Osteoblast (primary cell): ENCODE results near the gene CHST11. TPM values are rescaled to one million over a fixed set of nuclear protein-coding genes. Genes with fewer than 3 reads are reported as not detected.

Experiments used
- DNase-seq: peaks from one replicate; pipeline ENCODE4 v3.0.0; 2011; ENCODE audit warnings: low spot score, mixed read lengths; ENCODE audit not compliant: insufficient read length; ENCODE audit errors: missing footprints
- H2AFZ ChIP-seq: 2 replicates; pipeline ENCODE4 v1.6.0; 2011; ENCODE audit warnings: mild to moderate bottlenecking, low read length
- H3K27ac ChIP-seq: 2 replicates; pipeline ENCODE4 v1.5.1; 2011; ENCODE audit warnings: mild to moderate bottlenecking, low read depth, low read length, moderate library complexity
- H3K27me3 ChIP-seq: 2 replicates; pipeline ENCODE4 v1.6.0; 2012; ENCODE audit warnings: mild to moderate bottlenecking, control low read depth, inconsistent platforms, low read length, moderate library complexity; ENCODE audit not compliant: insufficient read depth
- H3K36me3 ChIP-seq: 2 replicates; pipeline ENCODE4 v1.5.1; 2011; ENCODE audit warnings: mild to moderate bottlenecking, low read length, control low read depth, moderate library complexity; ENCODE audit not compliant: insufficient read depth
- H3K4me1 ChIP-seq: 2 replicates; pipeline ENCODE4 v1.5.1; 2011; ENCODE audit warnings: mild to moderate bottlenecking, low read length, control low read depth, moderate library complexity; ENCODE audit not compliant: insufficient read depth
- H3K4me2 ChIP-seq: 2 replicates; pipeline ENCODE4 v1.6.0; 2011; ENCODE audit warnings: mild to moderate bottlenecking, low read length; ENCODE audit not compliant: insufficient read depth
- H3K4me3 ChIP-seq: fragments of 200-600 bp; sonication (generic); 3 replicates; pipeline ENCODE4 v1.5.1; 2012; ENCODE audit warnings: mild to moderate bottlenecking, low read length, inconsistent platforms; ENCODE audit not compliant: insufficient read depth
- H3K79me2 ChIP-seq: 2 replicates; pipeline ENCODE4 v1.6.0; 2012; ENCODE audit warnings: mild to moderate bottlenecking, low read length, control low read depth, inconsistent platforms; ENCODE audit not compliant: insufficient read depth
- H3K9me3 ChIP-seq: 2 replicates; pipeline ENCODE4 v1.5.1; 2011; ENCODE audit warnings: low read depth, low read length, control low read depth
- H4K20me1 ChIP-seq: 2 replicates; pipeline ENCODE4 v1.6.0; 2012; ENCODE audit warnings: mild to moderate bottlenecking, low read length, control low read depth; ENCODE audit not compliant: insufficient read depth
- CTCF ChIP-seq: IDR thresholded peaks from 2 replicates; pipeline ENCODE4 v1.5.1; 2011; ENCODE audit warnings: mild to moderate bottlenecking, low read depth, low read length, moderate library complexity; ENCODE audit errors: extremely low read depth
- total RNA-seq: library from RNA; depleted of rRNA; stranded (reverse); fragments of >200 nt; gene quantifications from 2 replicates; pipeline ENCODE4 v1.2.3, GENCODE V29; 2012

Gene CHST11
- total RNA-seq, 1 donor, result 24.6 TPM

- Histone ChIP-seq H3K4me1 (peaks cover 10% of the 10 kb centered on the region), H3K4me2 (no peak overlapping the region), H2AFZ (no peak overlapping the region), H4K20me1 (peaks cover 2% of the 10 kb centered on the region), H3K4me3 (no peak overlapping the region), H3K79me2 (no peaks in the 10 kb centered on the region), H3K36me3 (no peaks in the 10 kb centered on the region), H3K9me3 (no peaks in the 10 kb centered on the region), H3K27me3 (no peaks in the 10 kb centered on the region), H3K27ac (no peak overlapping the region)
- TF ChIP-seq CTCF, result no peak
- no peak for DNase-seq
Measured at GRCh38 chr12:104738331-104738730, 281.6 kb downstream of the CHST11 start.

- Histone ChIP-seq H3K36me3 (no peaks in the 10 kb centered on the region), H2AFZ (no peak overlapping the region), H3K4me2 (no peak overlapping the region), H3K4me1 (peaks cover 10% of the 10 kb centered on the region), H3K27me3 (no peaks in the 10 kb centered on the region), H3K4me3 (no peak overlapping the region), H3K27ac (no peak overlapping the region), H3K9me3 (no peaks in the 10 kb centered on the region), H4K20me1 (peaks cover 2% of the 10 kb centered on the region), H3K79me2 (no peaks in the 10 kb centered on the region)
- DNase-seq, result no peak
- TF ChIP-seq CTCF, result no peak
Measured at GRCh38 chr12:104738776-104739642, 282.3 kb downstream of the CHST11 start.

- H3K27me3 ChIP-seq, result no peaks in the 10 kb centered on the region
- no peak overlapping the region for H3K27ac ChIP-seq
- H3K4me1 ChIP-seq, result peaks cover 10% of the 10 kb centered on the region
- H3K4me2 ChIP-seq, result no peak overlapping the region
- no peak for TF ChIP-seq CTCF
- H4K20me1 ChIP-seq, result peaks cover 2% of the 10 kb centered on the region
- H3K9me3 ChIP-seq, result no peaks in the 10 kb centered on the region
- no peak overlapping the region for H3K4me3 ChIP-seq
- H3K79me2 ChIP-seq, result no peaks in the 10 kb centered on the region
- DNase-seq, result no peak
- H3K36me3 ChIP-seq, result no peaks in the 10 kb centered on the region
- no peak overlapping the region for H2AFZ ChIP-seq
Measured at GRCh38 chr12:104740668-104741067, 283.9 kb downstream of the CHST11 start.

- no peak for TF ChIP-seq CTCF
Measured at GRCh38 chr12:104741077-104741476, 284.3 kb downstream of the CHST11 start.

More at GRCh38 chr12:104741077-104741476, 284.3 kb downstream of the CHST11 start:
- no peak overlapping the region for H3K4me3 ChIP-seq
- H3K4me2 ChIP-seq, result no peak overlapping the region
- DNase-seq, result no peak
- H3K27ac ChIP-seq, result no peak overlapping the region
- H3K9me3 ChIP-seq, result no peaks in the 10 kb centered on the region
- no peak overlapping the region for H2AFZ ChIP-seq
- no peaks in the 10 kb centered on the region for H3K79me2 ChIP-seq
- no peaks in the 10 kb centered on the region for H3K36me3 ChIP-seq
- no peaks in the 10 kb centered on the region for H3K27me3 ChIP-seq
- peaks cover 2% of the 10 kb centered on the region for H4K20me1 ChIP-seq
- H3K4me1 ChIP-seq, result peaks cover 6% of the 10 kb centered on the region
